GM18907 (cell line): ENCODE results near the gene TMIGD3.

Source experiments
- ATAC-seq: cut with Tn5 transposase; IDR thresholded peaks from one replicate; pipeline ENCODE4 v1.9.1; 2021; ENCODE audit warnings: mild to moderate bottlenecking, moderate library complexity; ENCODE audit not compliant: unreplicated experiment

Gene TMIGD3

DNA sequence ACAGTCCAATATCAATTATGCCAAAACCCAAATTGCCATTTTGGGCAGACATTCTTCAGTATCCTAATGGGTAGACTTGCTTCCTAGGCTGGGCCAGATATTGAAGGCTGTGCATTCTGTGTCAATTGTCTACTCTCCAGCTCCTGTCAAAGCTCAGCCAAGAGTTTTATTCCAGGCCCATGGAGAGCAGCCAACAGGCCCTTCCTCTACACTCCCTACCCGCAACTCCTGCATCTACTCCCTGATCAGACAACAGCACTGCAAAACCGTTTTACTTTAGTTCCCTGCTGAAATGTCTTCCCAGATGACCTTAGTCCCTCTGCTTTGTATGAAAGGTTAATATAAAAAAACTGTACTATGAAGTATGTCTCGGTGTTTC is 6.6 kb upstream of the TMIGD3 start:
- ATAC-seq, result no peak

DNA sequence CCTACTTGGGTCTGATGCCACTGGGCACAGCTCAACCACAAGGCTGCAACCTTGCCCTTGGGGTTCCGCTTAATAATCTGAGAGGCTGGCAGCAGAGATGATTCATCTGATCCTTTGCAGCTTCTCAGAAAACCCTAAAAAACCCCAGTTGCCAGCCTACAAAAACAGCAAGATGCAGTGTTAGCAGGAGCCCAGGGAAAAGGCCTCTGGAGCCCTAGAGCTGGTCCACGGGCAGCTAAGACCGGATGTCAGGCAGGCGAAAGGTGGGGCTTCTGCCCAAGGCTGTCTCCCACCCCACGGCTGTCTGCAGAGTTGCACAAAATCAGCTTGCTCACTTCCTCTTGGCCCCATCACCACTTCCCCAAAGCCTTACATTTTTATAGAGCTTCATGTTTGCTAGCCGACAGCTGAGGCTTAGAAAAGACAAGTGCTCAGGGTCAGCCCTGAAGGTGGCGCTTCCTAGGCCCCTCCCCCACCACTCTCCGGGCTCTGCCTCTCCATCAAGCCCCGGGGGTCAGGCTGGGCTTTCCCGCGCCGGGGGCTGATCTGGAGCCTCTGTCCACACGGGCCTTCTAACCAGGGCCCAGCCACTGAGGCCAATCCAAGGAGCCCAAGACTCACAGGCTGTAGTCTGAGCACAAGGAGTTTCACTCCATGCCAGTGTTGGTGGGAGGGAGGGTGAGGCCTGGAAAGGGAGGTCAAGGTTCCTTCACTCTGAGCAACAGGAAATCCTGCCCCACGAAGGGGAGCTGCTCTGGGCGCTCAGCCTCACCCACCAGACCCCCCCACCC is 4.2 kb upstream of the TMIGD3 start:
- peak; percentile 62 for ATAC-seq

DNA sequence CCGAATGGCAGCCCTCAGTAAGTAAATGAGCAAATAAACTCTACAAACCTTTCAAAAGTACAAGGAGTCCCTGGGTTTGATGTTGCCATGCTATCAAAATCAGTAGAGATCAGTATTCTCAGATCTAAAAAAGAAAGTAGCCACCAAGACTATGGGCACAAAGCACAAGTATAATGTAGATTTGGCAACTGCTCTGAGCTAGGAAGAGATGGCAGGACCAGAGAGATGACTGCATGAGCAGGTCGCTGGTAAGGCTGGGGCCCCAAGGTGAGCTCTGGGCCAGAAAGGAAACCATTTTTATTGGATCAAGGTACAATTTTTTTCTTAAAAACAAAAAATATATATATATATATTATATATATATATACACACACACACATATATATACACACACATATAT is 3.1 kb upstream of the TMIGD3 start:
- ATAC-seq, result no peak

DNA sequence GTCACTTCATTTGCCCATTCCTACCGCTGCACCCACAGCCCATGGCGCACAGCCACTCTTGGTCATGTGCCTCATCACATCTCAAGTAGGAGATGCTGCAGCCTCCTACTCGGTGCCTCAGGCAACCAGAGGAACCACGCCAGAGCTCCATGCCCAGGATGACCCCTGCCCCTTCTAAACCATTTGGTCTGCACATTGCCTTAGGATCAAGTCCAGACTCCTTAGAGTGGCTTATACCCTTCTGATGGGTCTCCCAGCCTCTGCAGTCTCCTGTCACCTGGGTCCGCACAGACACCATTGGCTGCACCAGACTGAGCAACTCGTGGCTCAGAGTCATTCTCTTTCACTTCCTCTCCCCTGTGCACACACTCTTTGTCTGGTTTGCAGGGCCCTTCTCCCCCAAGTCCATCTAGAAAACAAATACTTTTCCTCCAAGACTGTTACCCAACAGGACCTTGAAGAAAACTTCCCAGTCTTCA is 2.2 kb upstream of the TMIGD3 start:
- peak; percentile 55 for ATAC-seq

DNA sequence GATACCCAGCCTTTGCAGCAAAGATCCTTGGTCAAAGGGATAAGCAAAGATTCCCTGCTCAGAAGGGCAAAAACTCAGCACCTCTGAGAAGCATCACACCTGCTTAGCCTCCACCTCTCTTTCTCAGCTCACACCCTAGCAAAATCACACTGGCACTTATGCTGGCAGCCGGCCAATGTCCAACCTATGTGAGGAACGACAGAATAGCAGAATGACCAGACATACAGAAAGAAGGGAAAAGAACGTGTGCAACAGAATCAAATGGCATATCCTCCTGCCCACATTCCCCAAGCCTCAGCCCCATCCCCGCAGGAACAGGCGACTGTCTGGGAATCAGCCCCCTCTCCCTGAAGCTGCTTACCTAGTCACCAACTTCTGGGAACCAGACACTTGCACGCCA is 664 bp upstream of the TMIGD3 start:
- ATAC-seq, result no peak

DNA sequence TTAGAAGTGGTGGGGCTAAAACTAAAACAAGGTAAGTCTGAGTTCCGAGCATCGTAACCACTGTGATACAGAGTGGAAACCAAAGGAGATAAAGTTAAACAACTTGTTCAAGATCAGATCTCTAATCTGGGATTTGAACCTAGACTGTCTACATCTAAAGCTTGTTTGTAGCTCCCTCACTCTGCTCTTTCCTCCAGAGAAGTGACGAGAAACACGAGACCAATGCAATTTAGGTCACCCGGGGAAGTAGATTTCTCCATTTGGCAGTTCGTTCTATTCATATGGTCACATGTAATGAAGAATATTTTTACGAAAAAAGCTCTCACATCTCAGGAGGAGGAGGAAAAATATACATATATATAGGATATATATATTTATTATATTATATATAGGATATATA is 1.8 kb downstream of the TMIGD3 start:
- ATAC-seq, result no peak

DNA sequence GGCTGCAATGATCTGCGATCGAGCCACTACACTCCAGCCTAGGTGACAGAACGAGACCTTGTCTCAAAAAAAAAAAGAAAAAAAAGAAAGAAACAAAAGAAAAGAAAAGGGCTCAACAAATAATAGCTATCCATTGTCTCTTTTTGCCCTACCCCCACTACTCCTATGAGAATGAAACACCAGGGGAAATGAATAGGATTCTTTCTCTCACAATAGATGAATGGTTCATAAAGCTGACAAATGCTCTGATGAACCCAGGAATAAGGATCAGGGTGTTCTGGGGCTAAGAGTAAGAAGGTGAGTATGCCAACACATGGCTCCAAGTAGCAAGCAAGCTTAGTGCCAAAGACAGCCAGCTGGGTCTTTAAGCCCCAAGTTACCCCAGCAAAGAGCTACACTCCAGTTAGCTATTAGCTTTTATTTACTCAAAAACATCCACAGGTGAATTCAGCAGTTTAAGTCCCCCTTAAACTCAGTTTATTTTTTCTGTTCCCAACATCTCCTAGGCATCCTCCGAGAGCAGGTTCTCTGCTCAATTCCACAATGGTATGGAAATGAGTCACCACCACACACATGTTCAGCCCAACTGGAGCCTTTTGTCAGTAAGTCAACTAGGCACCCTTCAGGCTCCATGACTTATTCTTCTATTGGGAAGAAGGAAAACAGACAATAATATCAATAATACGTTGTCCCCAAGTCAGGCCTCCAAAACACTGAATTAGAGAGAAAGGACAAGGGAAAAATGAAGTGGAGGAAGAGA is 4.2 kb downstream of the TMIGD3 start:
- no peak for ATAC-seq

DNA sequence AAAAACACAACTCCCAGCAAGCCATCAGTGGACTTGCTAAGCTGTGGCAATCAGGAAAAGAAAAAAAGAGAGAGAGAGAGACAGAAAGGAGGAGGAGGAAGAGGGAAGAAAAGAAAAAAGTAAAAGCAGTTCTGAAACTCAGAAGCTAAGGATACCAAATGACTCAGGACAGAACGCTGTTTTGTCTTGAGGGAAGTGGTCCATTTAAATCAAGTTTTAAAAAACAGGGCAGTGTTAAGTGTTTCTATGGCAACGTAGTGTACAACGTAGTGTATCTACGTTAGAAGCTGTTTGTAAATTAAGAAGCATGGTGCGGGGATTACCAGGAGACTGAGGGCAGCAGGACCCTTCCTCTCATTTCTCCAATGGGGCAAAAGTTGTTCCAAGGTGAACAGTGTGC is 5.8 kb downstream of the TMIGD3 start:
- no peak for ATAC-seq

DNA sequence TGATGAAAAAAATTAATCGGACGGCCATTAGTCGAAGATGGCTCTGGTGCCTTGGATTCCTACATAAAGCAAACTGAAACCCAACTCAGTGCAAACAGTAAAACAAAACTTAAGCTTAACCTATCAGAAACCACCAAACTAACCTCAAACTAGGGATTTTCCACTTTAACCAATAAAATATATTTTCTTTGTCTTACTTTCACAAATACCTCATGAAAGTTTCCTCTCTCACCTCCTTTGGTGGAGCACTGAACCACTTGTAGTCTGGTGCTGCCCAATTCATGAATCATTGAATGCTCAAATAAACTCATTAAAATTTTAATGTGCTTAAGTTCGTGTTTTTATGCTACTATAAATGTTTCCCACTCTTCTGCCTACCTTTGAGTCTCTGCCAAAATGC is 7.0 kb downstream of the TMIGD3 start:
- no peak for ATAC-seq

DNA sequence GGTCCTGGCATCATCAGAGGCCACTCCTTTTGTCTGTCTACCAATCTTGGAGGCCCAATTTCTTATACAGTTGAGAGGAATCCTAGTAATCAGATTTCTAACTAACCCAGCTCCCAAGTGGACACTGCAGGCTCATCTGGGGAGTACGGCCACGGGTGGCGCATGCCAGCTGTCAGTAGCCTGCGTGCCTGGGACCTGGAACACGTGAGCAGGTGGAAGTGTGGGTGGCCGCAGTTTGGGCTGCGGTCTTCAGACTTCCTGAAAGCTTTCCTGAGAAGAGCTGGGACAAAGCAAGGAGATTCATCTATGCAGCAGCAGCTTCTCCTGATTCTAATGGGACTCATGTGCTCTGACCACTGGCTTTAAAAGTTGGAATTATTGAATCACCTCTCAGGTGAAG is 12.4 kb downstream of the TMIGD3 start:
- ATAC-seq, result no peak

DNA sequence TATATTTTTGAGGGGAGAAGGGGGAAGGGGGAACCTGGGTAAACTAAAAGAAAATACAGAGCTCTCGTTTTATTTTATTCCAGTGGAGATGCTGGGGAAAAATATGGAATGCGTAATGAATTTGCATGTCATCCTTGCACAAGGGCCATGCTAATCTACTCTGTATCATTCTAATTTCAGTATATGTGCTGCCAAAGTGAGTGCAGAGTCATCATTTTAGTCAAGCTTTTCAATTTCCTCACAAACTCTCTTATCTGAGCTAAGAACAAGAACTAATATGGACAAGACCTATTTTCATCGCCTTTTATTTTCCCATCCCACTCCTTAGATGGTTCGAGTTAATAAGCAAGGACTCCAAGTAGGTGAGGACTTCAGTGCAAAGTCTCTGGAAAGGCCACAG is 13.2 kb downstream of the TMIGD3 start:
- ATAC-seq, result no peak

DNA sequence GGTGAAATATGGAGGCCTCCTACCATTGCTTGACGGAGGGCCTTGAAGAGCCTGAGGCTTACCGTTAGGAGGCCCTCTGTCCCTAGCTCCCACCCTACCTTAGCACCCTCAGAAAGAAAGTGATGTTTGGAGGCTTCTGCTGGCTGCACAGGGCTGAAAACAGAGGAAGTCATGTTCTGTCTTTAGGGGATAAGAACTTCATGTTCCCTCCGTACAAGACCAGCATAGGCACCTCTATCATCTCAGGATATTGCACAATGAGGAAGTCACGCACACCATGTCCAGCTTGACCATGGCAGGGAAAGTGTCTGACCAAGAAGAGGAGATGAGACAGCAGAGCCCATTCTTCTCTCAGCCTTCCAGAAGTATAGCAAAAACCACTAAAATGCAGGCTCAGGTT is 13.8 kb downstream of the TMIGD3 start:
- no peak for ATAC-seq

DNA sequence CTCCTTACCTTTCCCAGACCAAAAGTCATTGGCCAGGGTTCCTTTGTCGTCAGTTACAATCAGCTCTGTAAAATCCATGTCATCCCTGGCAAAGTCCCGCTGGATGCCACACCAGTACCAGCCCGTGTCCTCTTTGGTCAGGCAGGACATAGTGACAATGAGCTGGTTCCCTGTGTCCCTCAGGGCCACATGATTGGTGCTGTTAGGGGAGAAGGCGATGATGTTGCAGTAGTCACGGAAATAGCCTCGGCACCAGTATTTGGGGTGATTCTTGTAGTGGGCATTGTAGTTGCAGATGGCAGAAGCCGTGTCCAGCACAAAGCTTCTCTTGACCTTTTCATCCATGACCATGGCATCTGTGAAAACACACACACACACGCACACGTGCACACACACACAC is 14.8 kb downstream of the TMIGD3 start:
- no peak for ATAC-seq

DNA sequence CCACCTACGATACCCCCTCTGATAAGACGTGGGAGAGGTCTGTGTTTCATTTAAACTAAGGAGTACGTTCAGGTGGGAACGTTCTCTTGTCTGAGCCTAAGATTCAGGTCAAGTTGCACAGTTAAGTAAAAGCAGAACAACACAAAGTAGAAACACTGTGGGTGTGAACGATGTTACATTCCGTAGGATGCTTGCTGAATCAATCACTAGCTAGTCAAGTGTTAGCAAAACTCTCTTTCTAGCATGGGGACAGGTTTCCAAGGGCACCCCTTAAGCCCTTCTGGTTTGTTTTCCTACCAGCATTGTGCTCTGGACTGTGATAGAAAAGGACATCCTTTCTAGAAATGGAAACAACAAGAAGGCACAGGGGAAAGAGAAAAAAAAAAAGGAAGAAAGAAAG is 16.3 kb downstream of the TMIGD3 start:
- no peak for ATAC-seq

DNA sequence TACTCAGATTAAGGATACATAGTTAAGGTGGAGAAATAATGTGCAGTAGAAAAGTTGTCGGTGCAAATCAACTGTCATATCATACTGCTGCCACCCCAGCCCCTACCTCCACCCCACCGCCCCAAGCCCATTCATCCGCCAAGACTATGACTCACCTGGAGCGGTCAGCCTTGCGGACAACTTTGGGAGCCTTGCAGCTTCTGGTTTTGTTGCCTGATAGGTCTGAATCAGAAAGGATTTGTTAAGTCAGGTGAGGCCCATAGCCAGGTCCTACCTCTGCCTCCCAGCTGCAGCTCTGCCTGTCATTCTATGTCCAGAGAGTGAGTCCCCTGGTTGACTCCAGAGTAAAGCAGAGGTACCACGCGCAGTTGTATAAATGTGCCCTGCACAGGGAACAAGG is 17.0 kb downstream of the TMIGD3 start:
- no peak for ATAC-seq

DNA sequence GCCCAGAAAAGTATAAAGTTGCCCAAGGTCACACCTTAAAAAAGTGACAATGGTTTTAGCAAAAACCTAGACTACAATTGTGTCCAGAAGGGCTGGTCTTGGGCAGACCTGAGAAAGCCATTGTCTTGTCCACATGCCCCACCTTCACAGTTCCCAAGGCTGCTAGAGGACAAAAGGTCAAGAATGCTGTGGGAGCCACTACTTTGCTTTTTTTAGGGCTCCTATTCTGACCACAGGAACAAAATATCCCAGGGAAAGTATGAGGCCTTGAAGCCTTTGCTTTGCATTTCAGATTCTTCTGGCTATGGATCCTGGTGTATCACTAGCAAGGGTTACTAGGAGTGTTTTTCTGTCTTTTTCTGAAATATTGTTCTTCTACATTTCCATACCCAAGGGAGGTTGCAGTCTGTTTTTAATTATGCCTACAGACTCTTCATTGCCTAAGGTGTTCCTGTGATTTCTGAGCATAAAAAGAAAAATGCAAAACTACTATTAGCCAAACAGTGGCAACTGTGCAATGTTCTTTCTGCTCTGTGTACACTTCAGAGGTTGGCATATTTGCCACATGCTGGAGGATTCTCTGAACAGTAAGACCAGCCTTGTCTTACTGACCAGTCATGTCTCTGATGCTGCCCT is 18.9 kb downstream of the TMIGD3 start:
- ATAC-seq, result no peak

DNA sequence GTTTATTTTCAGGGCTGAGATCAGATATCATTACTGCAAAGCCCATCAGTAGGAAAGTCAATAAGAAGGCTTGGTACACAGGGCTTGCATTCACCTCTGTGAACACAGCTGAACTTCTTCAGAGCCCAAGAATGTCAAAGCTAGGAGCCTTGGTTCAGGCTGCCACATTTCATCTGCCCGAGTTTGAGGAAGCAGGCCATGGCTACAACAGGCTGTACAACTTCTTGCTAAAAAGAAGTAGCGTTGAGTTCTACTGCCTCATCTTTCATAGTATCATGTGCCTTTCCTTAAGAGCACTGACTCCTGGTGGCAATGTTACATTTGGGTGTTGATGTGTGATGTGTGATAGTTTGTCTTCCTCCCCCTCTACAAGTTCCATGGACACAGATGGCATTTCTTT is 19.6 kb downstream of the TMIGD3 start:
- ATAC-seq, result no peak

DNA sequence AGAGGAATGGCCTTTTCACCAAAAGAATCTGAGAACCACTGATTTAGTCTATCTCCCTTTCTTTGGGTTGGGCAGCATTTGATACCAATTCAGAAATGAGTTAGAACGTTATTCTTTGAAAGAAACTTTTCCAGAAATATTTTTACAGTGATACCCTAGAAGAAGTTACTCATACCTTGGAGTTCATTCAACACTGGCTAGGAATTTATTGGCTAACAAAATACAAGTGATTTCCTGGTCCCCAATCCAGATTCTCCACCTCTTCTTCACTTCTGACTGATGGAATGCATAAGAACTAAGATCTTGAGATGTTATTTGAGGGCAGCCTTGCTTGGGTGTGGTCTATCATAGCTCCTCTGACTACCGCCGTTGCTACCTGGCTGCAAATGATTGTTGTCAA is 20.3 kb downstream of the TMIGD3 start:
- no peak for ATAC-seq

DNA sequence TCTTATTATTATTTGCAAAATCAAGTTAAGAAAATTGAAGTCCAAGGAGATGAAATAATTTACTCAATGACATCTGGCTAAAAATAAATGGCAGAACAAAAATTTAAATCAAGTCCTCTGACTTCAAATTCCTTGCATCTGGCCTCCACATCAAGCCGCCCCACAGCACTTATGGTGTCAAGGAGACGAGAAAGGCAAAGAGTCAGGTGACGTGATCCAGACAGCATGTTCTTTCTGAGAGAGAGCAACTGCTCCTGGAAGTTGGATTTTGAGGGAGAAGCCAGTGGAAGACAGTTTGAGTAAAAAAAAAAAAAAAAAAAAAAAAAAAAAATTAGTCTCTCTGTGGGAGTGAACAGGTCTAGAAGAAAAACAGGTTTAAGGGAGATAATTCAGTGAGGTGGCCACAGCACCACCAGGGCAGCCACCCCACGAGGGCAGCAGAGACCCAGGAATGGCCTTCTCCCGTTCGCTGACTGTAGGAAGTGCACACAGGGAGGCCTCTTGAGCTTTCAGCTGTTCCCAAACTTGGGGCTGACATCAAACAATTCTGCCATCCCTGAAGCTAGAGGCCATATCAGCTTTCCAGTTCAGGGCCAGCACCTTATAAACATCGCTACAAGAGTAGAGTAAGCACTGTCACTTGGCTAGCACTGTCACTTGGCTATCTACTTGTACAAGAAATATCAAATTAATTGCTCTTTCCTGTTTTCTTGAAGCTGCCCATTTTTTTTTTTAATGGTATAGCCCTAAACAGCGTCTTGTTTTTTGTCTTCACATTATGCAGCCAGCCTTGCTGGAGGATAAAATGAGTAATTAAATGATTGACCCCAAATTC is 21.8 kb downstream of the TMIGD3 start:
- ATAC-seq, result no peak

DNA sequence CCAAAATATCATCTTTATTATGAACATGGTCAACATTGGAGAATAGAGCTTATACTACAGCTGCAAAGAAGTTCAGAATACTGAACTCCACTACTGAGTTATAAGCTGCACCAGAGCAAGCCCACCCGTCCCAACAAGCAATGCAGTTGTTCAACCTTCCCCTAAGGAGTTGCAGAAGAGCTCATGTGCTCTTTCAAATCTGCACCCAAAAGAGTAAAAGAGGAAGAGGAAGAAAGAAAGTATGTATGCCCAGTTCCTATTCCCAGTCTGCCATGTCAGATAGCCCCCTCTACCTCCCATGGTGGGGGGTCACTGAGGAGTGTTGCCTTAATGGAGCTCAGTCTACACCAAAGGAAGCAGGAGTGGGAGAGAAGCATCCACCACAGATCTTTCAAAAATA is 22.8 kb downstream of the TMIGD3 start:
- ATAC-seq, result no peak

DNA sequence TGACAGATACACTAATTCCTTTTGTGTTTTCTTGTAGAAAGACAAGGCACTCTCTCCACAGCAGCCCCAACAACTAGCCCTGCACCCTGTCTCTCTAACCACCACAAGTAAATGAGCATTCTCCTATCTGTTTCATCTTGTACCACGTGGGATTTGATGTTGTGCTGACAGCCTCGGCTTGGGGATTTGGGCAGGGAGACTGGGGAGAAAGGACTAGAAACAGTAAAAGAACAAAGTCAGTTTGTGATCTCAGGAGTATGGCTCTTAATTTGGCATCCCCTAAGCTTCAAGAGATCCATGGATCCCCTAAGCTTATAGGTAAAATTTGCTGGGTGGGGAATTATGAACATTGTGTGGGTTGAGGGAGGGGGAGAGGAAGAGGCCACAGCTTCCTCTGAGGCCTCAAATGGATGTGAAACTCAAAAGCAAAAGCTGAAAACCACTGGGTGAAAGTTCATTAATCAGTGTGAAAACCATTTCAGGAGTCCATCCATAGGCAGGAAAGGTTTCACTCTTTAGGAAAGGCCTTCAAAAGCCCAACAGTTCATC is 26.6 kb downstream of the TMIGD3 start:
- ATAC-seq, result peak; percentile 68
